IPS-20b (cell line): Measurements from ENCODE around the gene HNRNPA1.
"Not testable (repeated sequence)": the region's sequence is repeated elsewhere in the genome, so short reads cannot be mapped to it uniquely, and the experiment has no call there.

ENCODE experiments used
- H3K27ac ChIP-seq: one replicate; pipeline ENCODE4 v1.5.1; 2013; ENCODE audit warnings: low read length
- H3K27me3 ChIP-seq: 2 replicates; pipeline ENCODE4 v1.6.1; 2013; ENCODE audit warnings: mild to moderate bottlenecking, low read length, inconsistent platforms; ENCODE audit not compliant: insufficient read depth
- H3K36me3 ChIP-seq: 2 replicates; pipeline ENCODE4 v1.6.1; 2013; ENCODE audit warnings: low read depth, mild to moderate bottlenecking, inconsistent platforms, low read length, moderate library complexity; ENCODE audit not compliant: insufficient read depth
- H3K4me1 ChIP-seq: 2 replicates; pipeline ENCODE4 v1.6.1; 2013; ENCODE audit warnings: mild to moderate bottlenecking, control low read depth, inconsistent platforms, low read length, moderate library complexity; ENCODE audit not compliant: insufficient read depth
- H3K4me3 ChIP-seq: 2 replicates; pipeline ENCODE4 v1.5.1; 2013; ENCODE audit warnings: mild to moderate bottlenecking, low read length, inconsistent platforms
- H3K9ac ChIP-seq: 2 replicates; pipeline ENCODE4 v1.6.1; 2013; ENCODE audit warnings: low read depth, mild to moderate bottlenecking, inconsistent platforms, low read length, moderate library complexity
- H3K9me3 ChIP-seq: 2 replicates; pipeline ENCODE4 v1.6.1; 2013; ENCODE audit warnings: mild to moderate bottlenecking, low read depth, low read length, inconsistent platforms; ENCODE audit not compliant: insufficient read depth

The HNRNPA1 gene

DNA sequence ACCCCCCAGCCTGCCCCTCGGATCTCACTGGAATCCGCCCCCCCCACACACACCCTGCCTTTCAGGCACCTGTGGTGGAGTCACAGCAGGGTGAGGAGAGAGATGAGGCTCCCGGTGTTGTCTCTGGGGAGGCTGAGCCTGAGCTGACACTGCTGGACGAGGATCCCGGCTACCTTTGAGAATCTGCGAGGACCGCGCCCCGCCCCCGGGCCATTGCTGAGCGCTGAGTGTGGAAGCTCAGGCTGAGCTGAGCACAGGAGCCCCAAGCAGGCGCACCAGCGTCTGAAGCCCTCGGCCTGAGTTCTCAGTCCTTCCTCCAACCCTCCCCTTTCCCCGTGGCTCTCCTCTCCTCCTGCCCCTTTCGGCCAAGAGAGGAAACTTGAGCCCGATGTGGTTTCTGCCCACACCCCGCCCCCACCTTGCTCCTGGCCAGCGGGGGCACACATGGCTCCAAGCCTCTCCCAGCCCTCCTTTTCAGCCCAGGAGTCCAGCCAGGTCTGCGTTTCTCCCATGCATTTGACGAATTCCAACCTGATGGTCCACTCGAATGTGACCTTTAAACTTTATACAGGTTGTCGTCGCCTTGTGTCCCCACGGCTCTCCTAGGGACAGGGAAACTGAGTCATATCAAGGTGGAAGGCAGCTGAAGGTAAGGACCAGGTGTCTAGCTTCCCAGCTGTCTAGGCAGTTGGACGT, 20.4 kb downstream of the HNRNPA1 start, which contains the start of gene NFE2:
NFE2 (minus strand) TSS at position 284 of the 696 bp plus-strand sequence. CDS start 5,767 bp downstream, outside the sequence.
- peak within 1 kb of the TSS; percentile 18 for H3K27ac ChIP-seq
- H3K9me3 ChIP-seq, result no peaks in the 10 kb centered on the region
- H3K36me3 ChIP-seq, result no peaks in the 10 kb centered on the region
- H3K4me3 ChIP-seq, result peak within 1 kb of the TSS; percentile 72
- peak within 1 kb of the TSS; percentile 66 for H3K9ac ChIP-seq
- peaks cover 16% of the 10 kb centered on the region for H3K27me3 ChIP-seq
- H3K4me1 ChIP-seq, result peaks cover 35% of the 10 kb centered on the region

DNA sequence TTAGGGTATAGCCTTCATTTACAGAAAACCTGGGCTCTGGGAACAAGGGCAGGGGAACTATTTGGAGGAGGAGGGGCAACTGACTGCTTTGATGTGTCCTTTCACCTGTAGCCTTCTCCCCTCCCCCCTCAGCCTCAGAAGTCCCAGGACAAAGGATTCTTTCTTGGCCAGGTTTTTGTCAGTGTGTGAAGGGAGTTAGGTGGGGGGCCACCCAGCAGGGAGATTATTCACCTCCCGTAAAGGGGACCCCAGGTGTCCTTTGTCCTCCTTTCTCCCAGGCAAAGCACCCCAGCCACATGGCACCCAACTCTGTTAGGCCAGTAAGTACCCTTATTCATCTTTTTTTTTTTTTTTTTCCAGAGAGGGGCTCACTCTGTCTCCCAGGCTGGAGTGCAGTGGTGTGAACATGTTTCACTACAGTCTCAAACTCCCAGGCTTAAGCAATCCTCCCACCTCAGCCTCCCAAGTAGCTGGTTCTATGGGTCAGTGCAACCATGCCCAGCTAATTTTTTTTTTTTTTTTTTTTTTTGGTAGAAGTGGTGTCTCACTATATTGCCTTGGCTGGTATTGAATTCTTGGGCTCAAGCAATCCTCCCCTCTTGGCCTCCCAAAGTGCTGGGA, 21.0 kb downstream of the HNRNPA1 start:
- H3K4me1 ChIP-seq, result peaks cover 35% of the 10 kb centered on the region

DNA sequence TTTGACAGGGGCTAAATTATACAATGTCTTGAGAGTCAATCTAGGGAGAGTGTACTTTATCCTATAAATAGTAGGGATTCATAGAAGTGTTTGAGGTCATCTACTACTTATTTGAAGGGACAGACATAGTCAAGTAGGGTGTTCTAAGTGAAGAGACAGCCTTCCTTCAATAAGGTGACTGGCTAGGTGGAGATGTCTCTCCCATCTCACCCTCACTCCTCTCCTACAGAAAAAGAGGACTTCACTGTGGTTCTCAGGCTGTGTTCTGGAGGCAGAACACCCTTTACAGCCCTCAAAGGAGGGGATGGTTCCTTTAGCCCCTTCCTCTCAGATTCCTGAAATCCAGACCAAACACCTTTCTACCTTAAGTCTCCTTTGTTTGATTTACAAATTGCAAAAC, 23.1 kb downstream of the HNRNPA1 start:
- Histone ChIP-seq H3K4me1 (peaks cover 35% of the 10 kb centered on the region), H3K27me3 (peaks cover 16% of the 10 kb centered on the region), H3K9ac (0 out of 2 replicates have a peak overlapping the region, but pooled peaks have one; percentile 5), H3K27ac (no peak overlapping the region), H3K9me3 (no peaks in the 10 kb centered on the region), H3K4me3 (peak overlapping the region; percentile 10; the same call in 1 of the 2 replicates), H3K36me3 (no peaks in the 10 kb centered on the region)

More for the DNA sequence above, 21.0 kb downstream of the HNRNPA1 start:
- peak overlapping the region; percentile 18 for H3K27ac ChIP-seq
- H3K27me3 ChIP-seq, result peaks cover 16% of the 10 kb centered on the region
- H3K9ac ChIP-seq, result peak overlapping the region; percentile 66
- peak overlapping the region; percentile 72 for H3K4me3 ChIP-seq
- H3K9me3 ChIP-seq, result no peaks in the 10 kb centered on the region
- no peaks in the 10 kb centered on the region for H3K36me3 ChIP-seq

DNA sequence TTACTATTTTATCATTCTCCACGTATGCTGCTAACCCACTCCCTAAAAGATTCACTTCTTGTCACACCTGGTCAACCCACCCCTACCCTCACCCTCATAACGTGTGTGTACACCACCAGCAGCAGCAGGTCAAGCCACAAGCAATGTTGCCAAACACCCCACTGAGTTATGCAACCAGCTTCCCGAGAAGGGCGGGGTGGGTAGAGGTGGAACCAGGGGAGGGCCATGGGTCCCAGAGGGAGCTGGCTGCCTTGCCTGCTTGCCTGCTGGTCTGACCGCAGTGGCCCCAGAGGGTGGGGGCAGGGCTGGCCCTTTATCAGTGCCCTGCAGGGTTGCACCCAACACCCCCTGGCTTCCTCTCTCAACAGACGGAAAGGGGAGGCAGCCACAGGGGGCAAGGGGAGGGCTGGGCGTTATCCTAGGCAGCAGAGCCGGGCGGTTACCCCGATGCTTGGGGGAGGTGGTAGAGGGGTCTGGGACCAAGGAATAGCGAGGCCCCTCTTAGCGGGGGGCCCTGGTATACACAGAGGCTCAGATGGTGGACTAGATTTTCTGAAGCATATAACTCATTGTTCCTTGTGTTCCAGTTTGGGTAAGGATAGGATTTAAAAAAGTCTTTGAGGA, 23.8 kb downstream of the HNRNPA1 start:
- H3K9me3 ChIP-seq, result no peaks in the 10 kb centered on the region
- H3K36me3 ChIP-seq, result no peaks in the 10 kb centered on the region
- H3K27me3 ChIP-seq, result peaks cover 12% of the 10 kb centered on the region
- 0 out of 2 replicates have a peak overlapping the region, but pooled peaks have one; percentile 5 for H3K9ac ChIP-seq
- H3K4me3 ChIP-seq, result peak overlapping the region; percentile 10
- H3K4me1 ChIP-seq, result peaks cover 35% of the 10 kb centered on the region
- no peak overlapping the region for H3K27ac ChIP-seq

DNA sequence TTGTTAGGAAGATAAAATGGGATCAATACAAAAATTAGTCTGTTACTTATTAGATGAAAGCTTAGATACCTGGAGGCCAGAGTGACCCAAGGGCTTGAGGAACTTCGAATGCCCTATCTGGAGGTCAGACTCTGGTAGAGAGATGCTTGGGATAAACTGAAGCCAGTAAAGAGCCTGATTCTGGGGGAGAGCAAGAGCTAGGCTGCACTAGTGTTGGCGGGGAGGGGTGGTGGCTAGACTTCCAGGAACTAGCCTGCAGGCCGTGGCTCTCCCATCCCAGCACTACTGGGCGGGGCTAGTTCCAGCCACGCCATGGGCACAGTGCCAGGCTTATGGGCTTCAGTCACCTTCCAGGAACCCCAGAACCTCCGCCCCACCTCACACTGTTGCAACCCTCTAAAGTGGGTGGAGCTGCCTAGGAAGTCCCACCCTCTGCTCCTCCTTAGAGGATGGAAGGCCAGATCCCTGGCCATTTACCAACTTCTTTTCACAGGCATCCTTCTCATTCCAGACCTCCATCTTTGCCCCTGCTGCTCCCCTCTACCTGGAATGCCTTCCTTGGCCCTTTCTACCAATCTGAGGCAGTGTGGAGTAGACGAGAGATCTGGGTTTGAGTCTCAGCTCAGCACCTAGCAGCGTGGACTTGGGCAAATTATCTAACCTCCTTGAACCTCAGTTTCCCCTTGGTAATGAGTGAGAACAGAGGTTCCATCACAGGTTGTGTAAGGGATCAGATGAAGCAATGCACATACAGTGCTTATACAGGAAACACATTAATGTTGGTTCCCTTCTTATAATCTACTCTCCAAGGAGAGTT, 26.6 kb downstream of the HNRNPA1 start:
- no peak overlapping the region for H3K27ac ChIP-seq
- no peaks in the 10 kb centered on the region for H3K27me3 ChIP-seq
- peaks cover 16% of the 10 kb centered on the region for H3K4me1 ChIP-seq
- H3K9ac ChIP-seq, result no peak overlapping the region
- H3K4me3 ChIP-seq, result no peak overlapping the region
- H3K9me3 ChIP-seq, result no peaks in the 10 kb centered on the region
- H3K36me3 ChIP-seq, result no peaks in the 10 kb centered on the region

DNA sequence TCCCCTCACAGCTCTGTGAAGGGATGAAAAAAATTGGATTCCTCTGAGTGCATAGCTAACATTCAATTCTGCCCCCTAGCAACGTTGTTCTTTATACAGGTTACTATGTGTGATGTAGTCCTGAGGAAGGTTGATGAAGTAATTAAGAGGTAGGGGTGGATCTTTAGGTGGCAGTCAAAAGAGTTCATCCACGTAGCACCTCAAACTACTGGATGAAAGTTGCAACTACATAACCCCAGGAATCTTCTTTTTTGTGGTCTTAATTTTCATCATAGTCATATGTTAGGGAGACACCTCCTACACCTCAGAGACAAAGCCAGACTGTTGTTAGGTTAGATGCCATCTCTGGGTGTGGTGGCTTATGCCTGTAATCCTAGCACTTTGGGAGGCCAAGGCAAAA, 30.5 kb downstream of the HNRNPA1 start:
- H3K4me3 ChIP-seq, result no peak overlapping the region
- H3K9me3 ChIP-seq, result no peaks in the 10 kb centered on the region
- no peaks in the 10 kb centered on the region for H3K4me1 ChIP-seq
- H3K27ac ChIP-seq, result no peak overlapping the region
- H3K27me3 ChIP-seq, result no peaks in the 10 kb centered on the region
- H3K36me3 ChIP-seq, result no peaks in the 10 kb centered on the region
- no peak overlapping the region for H3K9ac ChIP-seq

DNA sequence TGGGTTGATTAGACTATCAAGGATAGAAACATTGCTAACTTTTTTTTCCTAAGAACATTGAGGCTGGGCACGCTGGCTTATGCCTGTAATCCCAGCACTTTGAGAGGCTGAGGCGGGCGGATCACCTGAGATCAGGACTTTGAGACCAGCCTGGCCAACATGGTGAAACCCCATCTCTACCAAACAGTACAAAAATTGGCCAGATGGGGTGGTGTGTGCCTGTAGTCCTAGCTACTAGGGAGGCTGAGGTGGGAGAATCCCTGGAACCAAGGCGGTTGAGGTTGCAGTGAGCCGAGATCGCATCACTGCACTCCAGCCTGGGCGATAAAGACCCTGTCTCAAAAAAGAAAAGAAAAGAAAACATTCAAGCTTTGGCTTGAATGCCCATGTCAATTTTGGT, 31.8 kb downstream of the HNRNPA1 start:
- H3K4me3 ChIP-seq, H3K9ac ChIP-seq, H3K27me3 ChIP-seq, H3K27ac ChIP-seq, H3K36me3 ChIP-seq, H3K4me1 ChIP-seq, H3K9me3 ChIP-seq: not testable (repeated sequence)

DNA sequence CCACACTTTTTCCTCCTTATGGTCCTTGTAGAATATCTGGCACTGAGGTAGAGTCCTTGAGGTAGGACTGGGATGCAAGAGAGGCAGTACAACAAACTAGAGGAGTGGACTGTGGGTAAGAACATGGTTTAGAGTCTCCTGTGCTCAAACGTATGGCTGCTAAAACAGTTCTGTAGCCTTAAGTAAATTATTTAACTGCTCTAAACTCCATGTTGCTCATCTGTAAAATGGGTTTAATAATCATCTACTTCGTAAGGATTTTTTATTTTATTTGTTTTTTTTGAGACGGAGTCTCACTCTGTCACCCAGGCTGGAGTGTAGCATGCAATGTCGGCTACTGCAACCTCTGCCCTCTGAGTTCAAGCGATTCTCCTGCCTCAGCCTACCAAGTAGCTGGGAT, 40.8 kb downstream of the HNRNPA1 start:
- Histone ChIP-seq H3K27ac (no peak overlapping the region), H3K4me1 (no peaks in the 10 kb centered on the region; the same call in 1 of the 2 replicates), H3K9ac (no peak overlapping the region), H3K4me3 (no peak overlapping the region), H3K36me3 (no peaks in the 10 kb centered on the region), H3K9me3 (no peaks in the 10 kb centered on the region), H3K27me3 (no peaks in the 10 kb centered on the region)

DNA sequence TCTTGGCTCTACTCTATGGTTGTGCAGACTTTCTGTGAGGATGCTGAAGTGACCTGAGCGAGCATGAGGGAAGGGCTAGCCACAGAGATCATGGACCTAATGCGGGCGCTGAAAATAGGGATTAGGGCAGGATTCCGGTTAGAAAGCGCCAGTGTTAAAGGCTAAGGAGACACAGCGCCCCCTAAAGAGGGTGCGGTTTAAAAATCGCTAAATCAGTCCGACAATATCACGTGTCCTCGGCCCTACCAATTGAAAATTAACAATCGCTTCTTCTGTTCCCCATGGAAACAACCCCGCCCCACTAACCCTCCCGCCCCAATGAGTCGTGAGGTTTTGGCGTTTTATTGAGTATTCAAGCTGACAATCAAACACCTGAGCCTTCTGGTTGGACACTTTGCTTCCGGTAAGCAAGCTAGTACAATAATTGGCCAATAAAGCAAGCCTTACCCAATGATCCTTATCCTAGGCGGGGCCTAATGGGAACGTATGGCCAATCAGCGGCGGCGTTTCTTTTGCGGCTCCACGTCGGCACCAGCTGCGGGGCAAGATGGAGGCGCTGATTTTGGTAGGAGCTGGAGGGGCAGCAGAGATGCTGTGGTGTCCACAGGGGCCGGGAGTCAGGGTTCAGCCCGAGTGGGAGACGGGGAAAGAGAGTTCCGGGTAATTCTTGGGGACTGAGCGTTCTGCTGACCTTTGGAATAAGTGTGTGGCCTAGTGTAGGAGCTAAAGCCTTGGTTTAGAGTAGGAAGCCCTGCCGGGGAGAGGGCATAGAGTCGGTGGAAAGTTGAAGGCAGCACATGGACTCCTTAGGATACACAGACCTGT, 44.3 kb downstream of the HNRNPA1 start, which contains the start of gene COPZ1:
COPZ1 (plus strand) TSS at position 515 of the 825 bp plus-strand sequence; CDS start at position 548, 33 bp downstream.
- Histone ChIP-seq H3K4me1 (peaks cover 3% of the 10 kb centered on the region), H3K27ac (no peak within 1 kb of the TSS), H3K9me3 (no peaks in the 10 kb centered on the region), H3K27me3 (no peaks in the 10 kb centered on the region), H3K9ac (peak within 1 kb of the TSS; percentile 97), H3K36me3 (no peaks in the 10 kb centered on the region), H3K4me3 (peak within 1 kb of the TSS; percentile 98)

DNA sequence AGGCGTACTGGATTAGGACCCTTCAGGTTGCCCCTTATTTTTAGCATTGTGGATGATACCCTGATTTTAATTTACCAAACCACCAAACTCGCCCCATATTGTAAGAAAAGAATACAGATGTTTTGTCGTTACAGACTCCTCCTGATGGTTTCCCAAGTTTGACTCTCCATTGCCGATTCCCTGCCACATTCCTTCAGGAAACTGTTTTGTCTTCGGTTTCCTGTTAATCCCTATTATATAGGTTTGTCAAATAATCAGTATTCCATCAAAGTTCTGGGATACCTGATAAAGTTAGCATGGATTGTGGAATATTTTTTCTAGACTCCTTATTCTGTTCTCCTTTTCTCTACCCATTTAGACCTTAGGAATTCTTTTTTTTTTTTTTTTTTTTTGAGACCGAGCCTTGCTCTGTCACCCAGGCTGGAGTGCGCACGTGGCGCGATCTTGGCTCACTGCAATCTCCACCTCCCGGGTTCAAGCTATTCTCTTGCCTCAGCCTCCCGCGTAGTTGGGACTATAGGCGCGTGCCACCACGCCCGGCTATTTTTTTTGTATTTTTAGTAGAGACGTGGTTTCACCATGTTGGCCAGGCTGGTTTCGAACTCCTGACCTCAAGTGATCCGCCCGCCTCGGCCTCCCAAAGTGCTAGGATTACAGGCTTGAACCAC, 45.0 kb downstream of the HNRNPA1 start:
- H3K4me3 ChIP-seq, result peak overlapping the region; percentile 98
- peak overlapping the region; percentile 97 for H3K9ac ChIP-seq
- not testable (repeated sequence) for H3K9me3 ChIP-seq, H3K27ac ChIP-seq, H3K27me3 ChIP-seq, H3K4me1 ChIP-seq, H3K36me3 ChIP-seq
